GM10266 (cell line): Measurements from ENCODE around the gene FDXR.

ENCODE experiments used
- DNase-seq: peaks from one replicate; pipeline ENCODE4 v3.0.0; 2012; ENCODE audit errors: extremely low spot score
- TF ChIP-seq, protein P1 (sequence below): IDR thresholded peaks from 2 replicates; pipeline ENCODE4 v1.5.1; 2012; ENCODE audit warnings: mild to moderate bottlenecking, low read depth; ENCODE audit not compliant: control insufficient read depth, insufficient read depth; ENCODE audit errors: missing control alignments

Gene FDXR

DNA sequence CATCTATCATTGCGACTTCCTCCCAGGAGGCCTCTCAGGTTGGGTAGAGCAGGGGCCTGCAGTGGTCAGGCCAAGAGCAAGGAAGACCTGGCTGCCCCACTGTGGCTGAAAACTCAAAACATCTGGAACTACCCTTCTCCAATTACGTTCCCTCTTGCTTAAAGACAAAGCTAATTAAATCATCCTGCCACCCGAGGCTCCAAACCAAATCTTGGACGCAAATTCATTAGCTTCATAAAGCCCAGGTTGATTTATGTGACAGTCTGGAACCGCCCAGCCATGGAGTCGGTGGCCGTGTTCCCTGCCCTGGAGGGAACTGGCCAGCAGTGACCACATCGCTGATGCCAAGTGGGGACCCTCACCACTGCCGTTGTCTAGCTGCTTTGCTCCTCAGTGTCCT is 34.5 kb downstream of the FDXR start:
- no peak for DNase-seq
- TF ChIP-seq, protein P1, sequence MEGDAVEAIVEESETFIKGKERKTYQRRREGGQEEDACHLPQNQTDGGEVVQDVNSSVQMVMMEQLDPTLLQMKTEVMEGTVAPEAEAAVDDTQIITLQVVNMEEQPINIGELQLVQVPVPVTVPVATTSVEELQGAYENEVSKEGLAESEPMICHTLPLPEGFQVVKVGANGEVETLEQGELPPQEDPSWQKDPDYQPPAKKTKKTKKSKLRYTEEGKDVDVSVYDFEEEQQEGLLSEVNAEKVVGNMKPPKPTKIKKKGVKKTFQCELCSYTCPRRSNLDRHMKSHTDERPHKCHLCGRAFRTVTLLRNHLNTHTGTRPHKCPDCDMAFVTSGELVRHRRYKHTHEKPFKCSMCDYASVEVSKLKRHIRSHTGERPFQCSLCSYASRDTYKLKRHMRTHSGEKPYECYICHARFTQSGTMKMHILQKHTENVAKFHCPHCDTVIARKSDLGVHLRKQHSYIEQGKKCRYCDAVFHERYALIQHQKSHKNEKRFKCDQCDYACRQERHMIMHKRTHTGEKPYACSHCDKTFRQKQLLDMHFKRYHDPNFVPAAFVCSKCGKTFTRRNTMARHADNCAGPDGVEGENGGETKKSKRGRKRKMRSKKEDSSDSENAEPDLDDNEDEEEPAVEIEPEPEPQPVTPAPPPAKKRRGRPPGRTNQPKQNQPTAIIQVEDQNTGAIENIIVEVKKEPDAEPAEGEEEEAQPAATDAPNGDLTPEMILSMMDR = no peak

DNA sequence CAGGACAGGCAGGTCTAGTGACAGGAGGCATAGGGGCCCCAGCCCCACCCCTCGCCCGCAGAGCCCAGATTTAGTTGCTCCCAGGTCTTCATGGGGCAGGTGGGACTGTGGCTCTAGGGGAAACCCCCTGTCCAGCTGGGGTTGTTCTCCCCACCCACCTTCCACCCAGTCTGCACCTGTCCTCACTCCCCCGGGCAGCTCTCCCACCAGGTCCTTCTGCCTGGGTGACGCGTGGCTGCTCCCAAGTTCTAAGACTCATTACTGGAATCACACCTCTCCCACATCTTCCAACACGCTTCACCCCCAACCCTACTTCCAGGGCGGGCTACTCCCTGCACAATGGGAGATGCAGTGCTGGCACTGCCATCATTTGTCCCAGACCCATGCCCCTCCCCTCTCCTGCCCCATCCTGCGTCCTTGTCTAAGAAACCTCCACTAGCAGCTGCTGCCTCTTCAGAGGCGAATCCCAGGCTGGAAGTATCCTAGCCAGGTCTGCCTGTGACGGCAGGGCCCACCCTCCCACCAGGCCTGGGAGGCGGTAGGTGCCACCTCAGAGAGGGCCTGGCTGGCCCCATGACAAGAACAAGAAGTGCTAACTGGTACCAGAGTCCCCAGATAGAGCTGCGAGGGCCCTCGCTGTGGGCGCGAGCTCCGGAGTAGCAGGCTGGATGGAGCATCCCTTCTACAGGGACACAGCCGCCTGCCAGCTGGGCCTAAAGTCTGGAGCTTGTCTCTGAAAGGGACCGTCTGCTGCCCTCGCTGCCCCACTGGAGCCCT is 35.9 kb downstream of the FDXR start:
- TF ChIP-seq, protein P1 = no peak

DNA sequence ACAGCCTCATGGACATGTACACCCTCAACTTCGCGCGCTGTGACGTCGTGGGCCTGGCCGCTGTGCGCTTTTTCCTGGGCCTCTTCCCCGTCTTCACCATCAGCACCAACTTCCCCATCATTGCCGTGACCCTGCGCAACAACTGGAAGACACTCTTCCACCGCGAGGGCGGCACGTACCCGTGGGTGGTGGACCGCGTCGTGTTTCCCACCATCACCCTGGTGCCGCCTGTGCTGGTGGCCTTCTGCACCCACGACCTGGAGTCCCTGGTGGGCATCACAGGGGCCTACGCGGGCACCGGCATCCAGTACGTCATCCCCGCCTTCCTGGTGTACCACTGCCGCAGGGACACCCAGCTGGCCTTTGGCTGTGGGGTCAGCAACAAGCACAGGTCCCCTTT is 36.6 kb downstream of the FDXR start:
- DNase-seq = no peak
- TF ChIP-seq, protein P1 = no peak

More for the DNA sequence above, 35.9 kb downstream of the FDXR start:
- no peak for DNase-seq

DNA sequence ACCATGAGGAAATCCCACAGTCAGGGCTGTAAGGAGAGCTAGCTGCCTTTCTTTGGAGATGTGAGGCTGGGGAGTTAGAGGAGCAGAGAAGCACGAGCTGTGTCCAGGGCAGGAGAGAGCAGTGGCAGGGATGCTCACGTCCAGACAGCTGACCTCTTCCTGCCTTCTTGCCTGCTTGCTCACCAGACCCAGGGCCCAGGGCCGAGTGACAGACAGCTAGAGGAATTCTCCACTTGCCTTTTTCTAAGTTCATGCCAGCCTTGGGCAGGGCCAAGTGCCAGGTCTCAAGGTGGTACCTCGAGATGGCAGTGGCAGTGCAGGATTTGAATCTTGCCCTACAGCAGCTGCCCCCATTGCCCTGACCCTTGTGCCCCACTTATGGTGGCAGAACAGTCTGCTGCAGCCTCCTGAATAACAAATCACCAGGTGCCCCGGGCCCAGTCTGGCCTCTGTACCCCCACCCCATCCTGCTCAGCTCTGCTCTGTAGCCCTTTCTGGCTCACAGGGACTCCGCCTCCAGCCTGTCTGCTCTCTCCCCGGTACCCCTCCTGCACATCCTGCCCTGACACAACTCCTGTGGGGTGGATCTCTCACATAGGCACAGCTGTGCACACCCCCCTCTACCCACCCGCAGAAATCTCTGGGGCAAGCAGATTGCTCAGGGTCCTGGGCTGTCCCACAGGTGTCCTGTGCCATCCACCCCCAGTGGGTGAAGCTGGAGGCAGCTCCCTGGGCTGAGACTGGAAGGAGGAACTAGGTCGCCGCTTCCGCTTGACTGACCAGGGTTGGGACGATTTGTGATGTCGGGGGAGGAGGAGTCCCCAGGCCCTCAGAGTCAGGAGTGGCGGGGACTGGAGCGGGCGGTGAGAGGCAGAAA is 39.1 kb downstream of the FDXR start:
- TF ChIP-seq, protein P1 = no peak

DNA sequence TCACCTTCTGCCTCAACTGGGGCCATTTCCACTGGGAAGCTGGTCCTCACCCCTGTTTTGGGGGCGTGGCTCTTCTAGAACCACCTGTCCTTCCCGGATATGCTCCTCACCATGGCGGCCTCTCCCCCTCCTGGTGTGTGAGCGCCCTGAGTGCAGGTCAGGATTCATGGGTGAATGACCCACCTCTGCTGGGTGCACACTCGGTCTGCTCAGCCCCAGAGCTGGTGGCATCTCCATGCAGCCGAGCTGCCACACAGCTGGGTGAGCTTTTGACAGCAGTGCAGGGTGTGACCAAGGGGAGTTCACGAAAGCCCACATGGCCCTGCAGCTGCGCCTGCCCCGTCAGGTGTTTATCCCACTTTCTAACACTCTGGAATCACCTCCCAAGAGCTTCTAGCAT is 40.4 kb downstream of the FDXR start:
- DNase-seq = no peak
- TF ChIP-seq, protein P1 = no peak

More for the DNA sequence above, 39.1 kb downstream of the FDXR start:
- peak; percentile 73 for DNase-seq

DNA sequence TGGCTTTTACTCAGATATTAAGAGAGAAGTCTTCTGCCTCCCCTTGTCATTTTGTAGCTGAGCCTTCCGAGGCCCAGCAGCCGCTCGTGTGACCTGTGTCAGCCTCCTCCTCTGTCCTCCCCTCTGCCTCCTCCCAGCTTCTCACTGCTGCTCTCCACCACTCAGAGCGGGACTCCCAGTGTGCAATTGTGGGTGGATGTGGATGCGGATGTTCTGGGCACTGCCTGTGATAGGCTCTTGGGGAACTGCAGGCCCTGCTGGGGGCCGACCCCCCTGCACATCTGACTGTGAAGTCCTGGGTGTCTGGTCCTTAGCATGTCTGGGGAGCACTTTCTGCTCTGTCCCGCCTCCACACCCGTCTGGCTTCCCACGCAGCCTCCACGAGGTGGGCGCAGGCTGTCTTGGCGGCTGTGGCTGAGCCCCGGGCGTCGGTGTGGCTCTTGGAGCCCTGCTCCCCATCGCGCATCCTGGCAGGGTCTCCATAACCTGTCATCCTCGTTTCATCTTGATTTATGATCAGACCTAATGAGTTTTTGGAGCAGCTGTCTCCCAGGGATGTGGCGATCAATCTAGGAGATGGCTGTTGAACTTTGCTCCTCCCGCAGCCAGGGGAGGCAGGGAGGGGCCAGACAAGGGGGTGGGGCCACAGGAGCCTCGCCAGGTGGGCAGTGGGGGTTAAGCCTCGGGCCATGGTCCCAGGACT is 41.2 kb downstream of the FDXR start:
- DNase-seq = no peak
- TF ChIP-seq, protein P1 = no peak
